OCI-LY1 (cell line): ENCODE results near the gene VARS2.

Experiments used
- H2AFZ ChIP-seq: fragments of 200-600 bp; sonication (generic), shearing (Covaris generic); 2 replicates; pipeline ENCODE4 v1.6.0; 2014; ENCODE audit warnings: antibody characterized with exemption, mild to moderate bottlenecking, low read length
- H3F3A ChIP-seq: fragments of 200-600 bp; sonication (generic), shearing (Covaris generic); 2 replicates; pipeline ENCODE4 v1.6.0; 2014; ENCODE audit warnings: mild to moderate bottlenecking, antibody characterized with exemption, low read length, moderate library complexity; ENCODE audit not compliant: insufficient read depth
- H3K27ac ChIP-seq: fragments of 200-600 bp; sonication (generic); 2 replicates; pipeline ENCODE4 v1.5.1; 2014; ENCODE audit warnings: low read length, mixed run types, mild to moderate bottlenecking, low read depth; ENCODE audit not compliant: poor library complexity, severe bottlenecking
- H3K27me3 ChIP-seq: fragments of 200-600 bp; sonication (generic); 2 replicates; pipeline ENCODE4 v1.6.0; 2014; ENCODE audit warnings: antibody characterized with exemption, mild to moderate bottlenecking, low read length, moderate library complexity; ENCODE audit not compliant: insufficient read depth
- H3K36me3 ChIP-seq: fragments of 200-600 bp; sonication (generic); 2 replicates; pipeline ENCODE4 v1.6.1; 2014; ENCODE audit warnings: mild to moderate bottlenecking, antibody characterized with exemption, low read length, moderate library complexity, mixed read lengths; ENCODE audit not compliant: insufficient read depth
- H3K4me1 ChIP-seq: fragments of 200-600 bp; sonication (generic); 2 replicates; pipeline ENCODE4 v1.5.1; 2014; ENCODE audit warnings: mild to moderate bottlenecking, low read length, moderate library complexity; ENCODE audit not compliant: insufficient read depth, severe bottlenecking
- H3K4me2 ChIP-seq: fragments of 200-600 bp; sonication (generic), shearing (Covaris generic); 2 replicates; pipeline ENCODE4 v1.6.1; 2014; ENCODE audit warnings: low read length
- H3K4me3 ChIP-seq: fragments of 200-600 bp; sonication (generic); 2 replicates; pipeline ENCODE4 v1.5.1; 2014; ENCODE audit warnings: low read length, low read depth, mild to moderate bottlenecking, mixed read lengths; ENCODE audit not compliant: poor library complexity, severe bottlenecking
- H3K79me2 ChIP-seq: fragments of 200-600 bp; shearing (Covaris generic); 2 replicates; pipeline ENCODE4 v1.6.1; 2016; ENCODE audit warnings: mixed run types, low read length, mixed read lengths; ENCODE audit not compliant: insufficient read depth
- H3K9ac ChIP-seq: fragments of 200-600 bp; sonication (generic), shearing (Covaris generic); 2 replicates; pipeline ENCODE4 v1.6.1; 2014; ENCODE audit warnings: mild to moderate bottlenecking, low read length, mixed read lengths
- H3K9me2 ChIP-seq: fragments of 200-600 bp; sonication (generic), shearing (Covaris generic); 2 replicates; pipeline ENCODE4 v1.6.1; 2014; ENCODE audit warnings: low read depth, mild to moderate bottlenecking, low read length, mixed read lengths
- H3K9me3 ChIP-seq: fragments of 200-600 bp; shearing (Covaris generic); 2 replicates; pipeline ENCODE4 v1.6.1; 2014; ENCODE audit warnings: low read length, mixed read lengths
- H4K20me1 ChIP-seq: fragments of 200-600 bp; sonication (generic), shearing (Covaris generic); 2 replicates; pipeline ENCODE4 v1.6.0; 2016; ENCODE audit warnings: mild to moderate bottlenecking, low read length; ENCODE audit not compliant: insufficient read depth
- CTCF ChIP-seq: fragments of 200-600 bp; sonication (generic), shearing (Covaris generic); IDR thresholded peaks from 2 replicates; pipeline ENCODE4 v1.5.1; 2017; ENCODE audit warnings: mild to moderate bottlenecking, antibody characterized with exemption, low read length, moderate library complexity, mixed read lengths
- EZH2 ChIP-seq: fragments of 200-600 bp; sonication (generic), shearing (Covaris generic); IDR thresholded peaks from 2 replicates; pipeline ENCODE4 v1.8.0; 2017; ENCODE audit warnings: borderline replicate concordance, mixed run types, mild to moderate bottlenecking, antibody characterized with exemption, low read length, moderate library complexity, mixed read lengths

The VARS2 gene

GRCh38 chr6:30890646-30891449 is 23.2 kb upstream of the VARS2 start:
- no peak for TF ChIP-seq CTCF
- Histone ChIP-seq H3K36me3 (no peaks in the 10 kb centered on the region), H3K27ac (no peak overlapping the region)

GRCh38 chr6:30891450-30891723 is 22.7 kb upstream of the VARS2 start:
- H2AFZ ChIP-seq = no peak overlapping the region
- H3K4me1 ChIP-seq = peaks cover under 1% of the 10 kb centered on the region
- no peak overlapping the region for H3K4me3 ChIP-seq
- no peaks in the 10 kb centered on the region for H3K36me3 ChIP-seq
- no peaks in the 10 kb centered on the region for H3K79me2 ChIP-seq
- no peak overlapping the region for H3K9ac ChIP-seq
- TF ChIP-seq CTCF (no peak), EZH2 (no peak)
- peaks cover 12% of the 10 kb centered on the region; the same call in 1 of the 2 replicates for H3K27me3 ChIP-seq
- H3K9me2 ChIP-seq = no peaks in the 10 kb centered on the region
- no peaks in the 10 kb centered on the region for H3K9me3 ChIP-seq
- no peaks in the 10 kb centered on the region for H4K20me1 ChIP-seq
- H3K4me2 ChIP-seq = no peak overlapping the region
- no peaks in the 10 kb centered on the region for H3F3A ChIP-seq
- no peak overlapping the region for H3K27ac ChIP-seq

More at GRCh38 chr6:30890646-30891449, 23.2 kb upstream of the VARS2 start:
- no peak overlapping the region for H3K4me2 ChIP-seq
- no peaks in the 10 kb centered on the region for H3K9me3 ChIP-seq
- H3K4me3 ChIP-seq = no peak overlapping the region
- H3K27me3 ChIP-seq = peaks cover 12% of the 10 kb centered on the region; the same call in 1 of the 2 replicates
- H3K9me2 ChIP-seq = no peaks in the 10 kb centered on the region
- peaks cover 6% of the 10 kb centered on the region for H3K4me1 ChIP-seq
- H3K9ac ChIP-seq = no peak overlapping the region
- H2AFZ ChIP-seq = no peak overlapping the region
- H3F3A ChIP-seq = no peaks in the 10 kb centered on the region
- H4K20me1 ChIP-seq = no peaks in the 10 kb centered on the region
- H3K79me2 ChIP-seq = no peaks in the 10 kb centered on the region

- H3K4me2 ChIP-seq = no peak overlapping the region
- H3K27me3 ChIP-seq = peaks cover 12% of the 10 kb centered on the region; the same call in 1 of the 2 replicates
- H3K36me3 ChIP-seq = no peaks in the 10 kb centered on the region
- H3K79me2 ChIP-seq = no peaks in the 10 kb centered on the region
- H3K4me1 ChIP-seq = no peaks in the 10 kb centered on the region
- H3F3A ChIP-seq = no peaks in the 10 kb centered on the region
- no peak overlapping the region for H2AFZ ChIP-seq
- H3K9ac ChIP-seq = no peak overlapping the region
- H3K9me3 ChIP-seq = no peaks in the 10 kb centered on the region
- TF ChIP-seq CTCF = no peak
- TF ChIP-seq EZH2 = no peak
- H3K27ac ChIP-seq = no peak overlapping the region
- no peak overlapping the region for H3K4me3 ChIP-seq
- H3K9me2 ChIP-seq = no peaks in the 10 kb centered on the region
- H4K20me1 ChIP-seq = no peaks in the 10 kb centered on the region
Observed at GRCh38 chr6:30891816-30892538, 22.1 kb upstream of the VARS2 start.
